CD8-positive, alpha-beta memory T cell (primary cell): ENCODE data around the gene LY6G6C. TPM values are rescaled to one million over a fixed set of nuclear protein-coding genes. Genes with fewer than 3 reads are reported as not detected.
A peak's percentile ranks its signal among the peaks of the same experiment; 100 is the strongest.

Source experiments
- CTCF ChIA-PET: fragments of 350-600 bp; sonication (Branson Sonifier 250); formaldehyde crosslinking; loops from one replicate; lab custom pipeline; 2021; ENCODE audit warnings: antibody characterized with exemption; lab: Charles Lee
- POLR2A ChIA-PET: fragments of 350-600 bp; sonication (Branson Sonifier 250); formaldehyde crosslinking; loops from one replicate; lab custom pipeline; 2021; ENCODE audit warnings: antibody characterized with exemption; lab: Charles Lee
- DNase-seq, 5 donors: peaks; one replicate each; pipeline versions ENCODE4 v3.0.0 to v3.0.0-alpha.2; 2020 to 2022; ENCODE audit warnings: mixed read lengths in 1 of 5
- H3K27ac ChIP-seq: one replicate; pipeline ENCODE4 v1.7.0; 2013; ENCODE audit warnings: low read depth, mild to moderate bottlenecking, low read length, moderate library complexity
- H3K27me3 ChIP-seq: 2 replicates; pipeline ENCODE4 v1.7.0; 2013; ENCODE audit warnings: low read length, mild to moderate bottlenecking; ENCODE audit not compliant: insufficient read depth, poor library complexity, severe bottlenecking
- H3K36me3 ChIP-seq: 2 replicates; pipeline ENCODE4 v1.7.0; 2013; ENCODE audit warnings: mild to moderate bottlenecking, low read length, moderate library complexity; ENCODE audit not compliant: insufficient read depth
- H3K4me1 ChIP-seq: 2 replicates; pipeline ENCODE4 v1.7.0; 2013; ENCODE audit warnings: mild to moderate bottlenecking, low read length, moderate library complexity; ENCODE audit not compliant: insufficient read depth
- H3K4me3 ChIP-seq: 2 replicates; pipeline ENCODE4 v1.7.0; 2013; ENCODE audit warnings: mild to moderate bottlenecking, low read length
- H3K9me3 ChIP-seq: 2 replicates; pipeline ENCODE4 v1.7.0; 2013; ENCODE audit warnings: mild to moderate bottlenecking, low read length
- H3K27ac Mint-ChIP-seq, 8 donors: one replicate each; pipeline ENCODE4 v1.8.0; 2020 to 2021; ENCODE audit warnings: mixed read lengths in 8 of 8, mild to moderate bottlenecking in 6 of 8, inconsistent platforms in 3 of 8, moderate library complexity in 3 of 8
- H3K27me3 Mint-ChIP-seq, 2 donors: one replicate each; pipeline ENCODE4 v1.8.0; 2020 to 2021; ENCODE audit warnings: mixed read lengths in 2 of 2, mild to moderate bottlenecking in 1 of 2, moderate library complexity in 1 of 2
- H3K36me3 Mint-ChIP-seq, 3 donors: one replicate each; pipeline ENCODE4 v1.8.0; 2020 to 2021; ENCODE audit warnings: mixed read lengths in 3 of 3, inconsistent platforms in 1 of 3, mild to moderate bottlenecking in 1 of 3
- H3K4me1 Mint-ChIP-seq, 3 donors: one replicate each; pipeline ENCODE4 v1.8.0; 2020 to 2021; ENCODE audit warnings: mixed read lengths in 3 of 3, inconsistent platforms in 1 of 3, mild to moderate bottlenecking in 1 of 3
- H3K4me3 Mint-ChIP-seq, 7 donors: one replicate each; pipeline ENCODE4 v1.8.0; 2020 to 2021; ENCODE audit warnings: mixed read lengths in 7 of 7, mild to moderate bottlenecking in 6 of 7, moderate library complexity in 4 of 7, inconsistent platforms in 2 of 7
- H3K9me3 Mint-ChIP-seq, 5 donors: one replicate each; pipeline ENCODE4 v1.8.0; 2020 to 2022; ENCODE audit warnings: mixed read lengths in 5 of 5, mild to moderate bottlenecking in 3 of 5, moderate library complexity in 2 of 5, inconsistent platforms in 1 of 5
- polyA plus RNA-seq: library from polyadenylated mRNA; unstranded; fragments of 300-500 nt; fragmentation: Illumina TruSeq; gene quantifications from one replicate; pipeline ENCODE4 v1.2.3, GENCODE V29; 2021
- total RNA-seq, 2 experiments: library from RNA; stranded (reverse); gene quantifications; one replicate each; pipeline ENCODE4 v1.2.3, GENCODE V29; 2021

LY6G6C gene
- total and polyA plus RNA-seq, 3 experiments from 2014 or later, result not detected

- H3K4me3 Mint-ChIP-seq, result peak within 1 kb of the TSS; percentile 80 to 97 (median 87)
- H3K36me3 Mint-ChIP-seq, result peaks cover 0 to 6% (median 4%) of the 10 kb centered on the region in 3 donors
- Histone ChIP-seq H3K27ac (peak within 1 kb of the TSS; percentile 28), H3K4me1 (peaks cover 10% of the 10 kb centered on the region), H3K27me3 (no peaks in the 10 kb centered on the region), H3K4me3 (peak within 1 kb of the TSS; percentile 66), H3K36me3 (no peaks in the 10 kb centered on the region), H3K9me3 (no peaks in the 10 kb centered on the region)
- H3K9me3 Mint-ChIP-seq, result no peaks in the 10 kb centered on the region
- CTCF ChIA-PET, result interaction anchor here (0.7 to 1.9 kb wide), 8 partner anchors 19 to 367 kb away, joined by 3 to 12 read pairs (median 4); partner anchors contain the start of gene ABHD16A
- peak; percentile 33 to 72 (median 45) for DNase-seq
- POLR2A ChIA-PET, result interaction anchor here (0.8 to 1.2 kb wide), 2 partner anchors 149 to 151 kb away, joined by 3 read pairs; no protein-coding TSS in a partner anchor
- H3K27me3 Mint-ChIP-seq, result no peaks in the 10 kb centered on the region
- peak within 1 kb of the TSS; percentile 32 to 93 (median 88) for H3K27ac Mint-ChIP-seq
- H3K4me1 Mint-ChIP-seq, result peaks cover 16 to 21% (median 16%) of the 10 kb centered on the region in 3 donors
Measured at GRCh38 chr6:31680226-31681134, 41.1 kb downstream of the LY6G6C start, which contains the start of gene LY6G5C. LY6G5C (minus strand) TSS chr6:31681067; CDS start chr6:31680373, 694 bp downstream.

GRCh38 chr6:31677955-31678354 is 43.6 kb downstream of the LY6G6C start:
- Histone ChIP-seq H3K9me3 (no peaks in the 10 kb centered on the region), H3K27me3 (no peaks in the 10 kb centered on the region), H3K4me1 (peaks cover 10% of the 10 kb centered on the region), H3K4me3 (no peak overlapping the region), H3K36me3 (no peaks in the 10 kb centered on the region), H3K27ac (no peak overlapping the region)
- Mint-ChIP-seq H3K4me1 (peaks cover 16 to 21% (median 16%) of the 10 kb centered on the region in 3 donors), H3K27ac (peak overlapping the region in 2 of 8 donors; percentile 28 to 69), H3K36me3 (peaks cover 0 to 8% (median 6%) of the 10 kb centered on the region in 3 donors), H3K4me3 (peak overlapping the region in 1 of 7 donors; percentile 70), H3K27me3 (no peaks in the 10 kb centered on the region), H3K9me3 (no peaks in the 10 kb centered on the region)
- ChIA-PET CTCF (interaction anchor here (2.0 kb wide), 1 partner anchor 152 kb away, joined by 6 read pairs; no protein-coding TSS in a partner anchor), POLR2A (interaction anchor here (0.7 kb wide), 1 partner anchor 447 kb away, joined by 4 read pairs; no protein-coding TSS in a partner anchor)
- DNase-seq, result no peak

GRCh38 chr6:31676904-31677303 is 44.6 kb downstream of the LY6G6C start:
- ChIA-PET POLR2A (no interaction called here), CTCF (interaction anchor here (2.0 kb wide), 1 partner anchor 153 kb away, joined by 6 read pairs; no protein-coding TSS in a partner anchor)
- H3K4me3 Mint-ChIP-seq, result peak overlapping the region in 1 of 7 donors; percentile 36

GRCh38 chr6:31676322-31676903 is 45.1 kb downstream of the LY6G6C start:
- H3K4me1 Mint-ChIP-seq, result peaks cover 12 to 14% (median 14%) of the 10 kb centered on the region in 3 donors
- Histone ChIP-seq H3K9me3 (no peaks in the 10 kb centered on the region), H3K36me3 (peaks cover 8% of the 10 kb centered on the region), H3K4me1 (peaks cover 7% of the 10 kb centered on the region), H3K27me3 (no peaks in the 10 kb centered on the region), H3K4me3 (no peak overlapping the region), H3K27ac (no peak overlapping the region)
- ChIA-PET POLR2A (no interaction called here), CTCF (no interaction called here)
- no peaks in the 10 kb centered on the region for H3K9me3 Mint-ChIP-seq
- no peak for DNase-seq
- no peaks in the 10 kb centered on the region for H3K27me3 Mint-ChIP-seq
- H3K36me3 Mint-ChIP-seq, result peaks cover 0 to 22% (median 7%) of the 10 kb centered on the region in 3 donors
- peak overlapping the region in 1 of 7 donors; percentile 36 for H3K4me3 Mint-ChIP-seq
- H3K27ac Mint-ChIP-seq, result peak overlapping the region in 4 of 8 donors; percentile 40 to 90 (median 61)

More at GRCh38 chr6:31676904-31677303, 44.6 kb downstream of the LY6G6C start:
- Histone ChIP-seq H3K36me3 (peaks cover 3% of the 10 kb centered on the region), H3K27me3 (no peaks in the 10 kb centered on the region), H3K4me1 (peaks cover 10% of the 10 kb centered on the region), H3K4me3 (no peak overlapping the region), H3K27ac (no peak overlapping the region), H3K9me3 (no peaks in the 10 kb centered on the region)
- peaks cover 16 to 19% (median 16%) of the 10 kb centered on the region in 3 donors for H3K4me1 Mint-ChIP-seq
- no peaks in the 10 kb centered on the region for H3K9me3 Mint-ChIP-seq
- no peaks in the 10 kb centered on the region for H3K27me3 Mint-ChIP-seq
- H3K27ac Mint-ChIP-seq, result peak overlapping the region in 3 of 8 donors; percentile 40 to 90 (median 55)
- peaks cover 0 to 17% (median 7%) of the 10 kb centered on the region in 3 donors for H3K36me3 Mint-ChIP-seq
- no peak for DNase-seq

GRCh38 chr6:31669676-31670075 is 51.9 kb downstream of the LY6G6C start, which contains the start of gene LY6G5B:
LY6G5B (plus strand) TSS chr6:31669976; CDS start chr6:31670951, 975 bp downstream.
- peaks cover 49% of the 10 kb centered on the region for H3K36me3 ChIP-seq
- H3K27ac ChIP-seq, result no peak within 1 kb of the TSS
- Mint-ChIP-seq H3K27ac (peak within 1 kb of the TSS in 3 of 8 donors; percentile 22 to 52 (median 36)), H3K9me3 (no peaks in the 10 kb centered on the region), H3K4me1 (peaks cover 23 to 37% (median 32%) of the 10 kb centered on the region in 3 donors), H3K27me3 (no peaks in the 10 kb centered on the region), H3K4me3 (peak within 1 kb of the TSS in 1 of 7 donors; percentile 73), H3K36me3 (peaks cover 0 to 82% (median 11%) of the 10 kb centered on the region in 3 donors)
- ChIA-PET POLR2A (interaction anchor here (0.5 to 1.1 kb wide), 3 partner anchors 77 to 194 kb away, joined by 3 to 4 read pairs (median 3); partner anchors contain the start of gene NCR3), CTCF (interaction anchor here (0.9 to 1.3 kb wide), 2 partner anchors 14 to 17 kb away, joined by 4 read pairs; partner anchors contain the start of gene BAG6)
- no peak within 1 kb of the TSS for H3K4me3 ChIP-seq
- no peak for DNase-seq
- H3K27me3 ChIP-seq, result no peaks in the 10 kb centered on the region
- H3K4me1 ChIP-seq, result peaks cover 20% of the 10 kb centered on the region
- no peaks in the 10 kb centered on the region for H3K9me3 ChIP-seq

Other genes starting within 250 kb of the LY6G6C start
Only the 30 nearest of the 41 such genes appear.
- gene LTA, start 149.5 kb downstream of the LY6G6C start, total RNA-seq, result 100 to 1,000 TPM; 839 to 854 TPM
- gene LTA, start 149.5 kb downstream of the LY6G6C start, polyA plus RNA-seq, result 23.3 TPM
- gene TNF, start 146.2 kb downstream of the LY6G6C start, total RNA-seq, result 100 to 1,000 TPM; 207 to 215 TPM
- 7.9 TPM for gene TNF, start 146.2 kb downstream of the LY6G6C start, polyA plus RNA-seq
- 100 to 1,000 TPM; 196 to 206 TPM for gene LTB, start 139.3 kb downstream of the LY6G6C start, total RNA-seq
- 1,182 TPM for gene LTB, start 139.3 kb downstream of the LY6G6C start, polyA plus RNA-seq
- gene LST1, start 135.5 kb downstream of the LY6G6C start, total RNA-seq, result 10 to 100 TPM; 22.0 to 22.4 TPM
- gene LST1, start 135.5 kb downstream of the LY6G6C start, polyA plus RNA-seq, result 49.6 TPM
- 10 to 100 TPM; 22.4 to 26.3 TPM for gene NCR3, start 128.7 kb downstream of the LY6G6C start, total RNA-seq
- gene NCR3, start 128.7 kb downstream of the LY6G6C start, polyA plus RNA-seq, result 328 TPM
- gene AIF1, start 106.5 kb downstream of the LY6G6C start, total RNA-seq, result 10 to 100 TPM; 35.6 TPM
- gene AIF1, start 106.5 kb downstream of the LY6G6C start, polyA plus RNA-seq, result 33.2 TPM
- 100 to 1,000 TPM; 251 to 263 TPM for gene PRRC2A, start 101.0 kb downstream of the LY6G6C start, total RNA-seq
- gene PRRC2A, start 101.0 kb downstream of the LY6G6C start, polyA plus RNA-seq, result 9.3 TPM
- 100 to 1,000 TPM; 258 to 261 TPM for gene BAG6, start 69.1 kb downstream of the LY6G6C start, total RNA-seq
- 23.1 TPM for gene BAG6, start 69.1 kb downstream of the LY6G6C start, polyA plus RNA-seq
- 1 to 10 TPM; 2.4 to 3.3 TPM for gene APOM, start 65.9 kb downstream of the LY6G6C start, total RNA-seq
- gene APOM, start 65.9 kb downstream of the LY6G6C start, polyA plus RNA-seq, result 4.3 TPM
- gene C6orf47, start 61.0 kb downstream of the LY6G6C start, total RNA-seq, result 10 to 100 TPM; 19.5 to 20.0 TPM
- gene C6orf47, start 61.0 kb downstream of the LY6G6C start, polyA plus RNA-seq, result 37.0 TPM
- 10 to 100 TPM; 46.2 to 46.4 TPM for gene GPANK1, start 56.7 kb downstream of the LY6G6C start, total RNA-seq
- gene GPANK1, start 56.7 kb downstream of the LY6G6C start, polyA plus RNA-seq, result 19.6 TPM
- 100 to 1,000 TPM; 323 to 334 TPM for gene CSNK2B, start 55.7 kb downstream of the LY6G6C start, total RNA-seq
- 265 TPM for gene CSNK2B, start 55.7 kb downstream of the LY6G6C start, polyA plus RNA-seq
- gene LY6G5B, start 51.8 kb downstream of the LY6G6C start, total RNA-seq, result 10 to 100 TPM; 19.1 to 21.2 TPM
- 0.64 TPM for gene LY6G5B, start 51.8 kb downstream of the LY6G6C start, polyA plus RNA-seq
- gene LY6G5C, start 40.7 kb downstream of the LY6G6C start, total RNA-seq, result 1 to 10 TPM; 3.5 to 4.5 TPM
- gene LY6G5C, start 40.7 kb downstream of the LY6G6C start, polyA plus RNA-seq, result 10.3 TPM
- gene ABHD16A, start 18.4 kb downstream of the LY6G6C start, total RNA-seq, result 10 to 100 TPM; 37.0 to 41.0 TPM
- gene ABHD16A, start 18.4 kb downstream of the LY6G6C start, polyA plus RNA-seq, result 45.5 TPM
- not detected for gene LY6G6F, start 14.9 kb downstream of the LY6G6C start, total RNA-seq
- not detected for gene LY6G6F, start 14.9 kb downstream of the LY6G6C start, polyA plus RNA-seq
- gene LY6G6D, start 6.4 kb downstream of the LY6G6C start, total RNA-seq, result not detected
- not detected for gene LY6G6D, start 6.4 kb downstream of the LY6G6C start, polyA plus RNA-seq
- not detected for gene MPIG6B, start 1.6 kb upstream of the LY6G6C start, total RNA-seq
- gene MPIG6B, start 1.6 kb upstream of the LY6G6C start, polyA plus RNA-seq, result 0.08 TPM
- gene DDAH2, start 7.6 kb upstream of the LY6G6C start, total RNA-seq, result 1 to 10 TPM; 4.1 to 4.9 TPM
- 26.3 TPM for gene DDAH2, start 7.6 kb upstream of the LY6G6C start, polyA plus RNA-seq
- 100 to 1,000 TPM; 377 TPM for gene CLIC1, start 14.8 kb upstream of the LY6G6C start, total RNA-seq
- gene CLIC1, start 14.8 kb upstream of the LY6G6C start, polyA plus RNA-seq, result 657 TPM
- gene MSH5, start 18.3 kb upstream of the LY6G6C start, total RNA-seq, result 10 to 100 TPM; 36.4 to 39.8 TPM
- 2.0 TPM for gene MSH5, start 18.3 kb upstream of the LY6G6C start, polyA plus RNA-seq
- 1 to 10 TPM; 6.1 to 7.0 TPM for gene SAPCD1, start 40.9 kb upstream of the LY6G6C start, total RNA-seq
- not detected for gene SAPCD1, start 40.9 kb upstream of the LY6G6C start, polyA plus RNA-seq
- 1 to 10 TPM; 1.4 to 1.7 TPM for gene VWA7, start 55.6 kb upstream of the LY6G6C start, total RNA-seq
- gene VWA7, start 55.6 kb upstream of the LY6G6C start, polyA plus RNA-seq, result 2.5 TPM
- gene VARS1, start 74.0 kb upstream of the LY6G6C start, total RNA-seq, result 100 to 1,000 TPM; 179 to 180 TPM
- gene VARS1, start 74.0 kb upstream of the LY6G6C start, polyA plus RNA-seq, result 47.5 TPM
- gene LSM2, start 85.2 kb upstream of the LY6G6C start, total RNA-seq, result 100 to 1,000 TPM; 160 to 172 TPM
- 80.8 TPM for gene LSM2, start 85.2 kb upstream of the LY6G6C start, polyA plus RNA-seq
- 1 to 10 TPM; 3.5 to 3.8 TPM for gene HSPA1L, start 93.5 kb upstream of the LY6G6C start, total RNA-seq
- gene HSPA1L, start 93.5 kb upstream of the LY6G6C start, polyA plus RNA-seq, result 3.0 TPM
- 10 to 100 TPM; 64.8 to 70.1 TPM for gene HSPA1A, start 93.8 kb upstream of the LY6G6C start, total RNA-seq
- gene HSPA1A, start 93.8 kb upstream of the LY6G6C start, polyA plus RNA-seq, result 34.1 TPM
- gene HSPA1B, start 106.0 kb upstream of the LY6G6C start, total RNA-seq, result 10 to 100 TPM; 80.9 to 81.4 TPM
- 5.0 TPM for gene HSPA1B, start 106.0 kb upstream of the LY6G6C start, polyA plus RNA-seq
- 10 to 100 TPM; 19.0 to 19.4 TPM for gene NEU1, start 141.1 kb upstream of the LY6G6C start, total RNA-seq
- gene NEU1, start 141.1 kb upstream of the LY6G6C start, polyA plus RNA-seq, result 25.0 TPM
- not detected for gene SLC44A4, start 157.3 kb upstream of the LY6G6C start, total RNA-seq
- gene SLC44A4, start 157.3 kb upstream of the LY6G6C start, polyA plus RNA-seq, result not detected